ENCODE measurements around the gene VWC2.

VWC2 gene

DNA sequence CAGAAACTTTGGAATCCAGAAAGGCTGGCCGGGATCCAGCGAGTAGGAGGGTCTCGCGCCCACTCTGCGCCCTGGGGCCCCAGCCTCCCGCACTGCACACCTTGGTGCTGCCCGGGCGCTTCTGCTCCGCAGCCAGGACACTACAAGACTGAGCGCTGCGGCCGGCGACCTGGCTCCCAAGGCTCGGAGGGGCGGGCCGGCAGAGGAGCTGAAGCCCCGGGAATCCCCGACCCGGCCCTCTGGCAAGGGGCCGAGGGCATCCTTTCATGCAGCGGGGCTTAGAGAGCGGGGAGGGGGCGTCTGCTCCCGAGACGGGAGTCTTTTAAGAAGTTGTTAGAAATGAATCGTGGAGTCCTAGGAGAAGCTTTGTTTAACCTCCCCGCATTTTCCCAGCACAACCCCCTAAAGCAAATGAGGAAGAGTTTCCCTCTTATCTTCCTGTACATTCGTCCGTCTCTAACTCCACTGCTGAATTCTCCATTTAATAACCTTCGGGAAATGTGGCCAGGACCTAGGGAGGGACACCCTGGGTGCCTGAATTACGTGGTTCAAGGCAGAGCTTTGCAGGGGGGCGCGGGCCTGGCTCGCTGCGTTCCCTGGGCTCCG lies 1.1 kb downstream of the VWC2 start:
- DNase-seq (ENCODE audit: low spot score) = peak; percentile 54
- TF ChIP-seq, protein P1, sequence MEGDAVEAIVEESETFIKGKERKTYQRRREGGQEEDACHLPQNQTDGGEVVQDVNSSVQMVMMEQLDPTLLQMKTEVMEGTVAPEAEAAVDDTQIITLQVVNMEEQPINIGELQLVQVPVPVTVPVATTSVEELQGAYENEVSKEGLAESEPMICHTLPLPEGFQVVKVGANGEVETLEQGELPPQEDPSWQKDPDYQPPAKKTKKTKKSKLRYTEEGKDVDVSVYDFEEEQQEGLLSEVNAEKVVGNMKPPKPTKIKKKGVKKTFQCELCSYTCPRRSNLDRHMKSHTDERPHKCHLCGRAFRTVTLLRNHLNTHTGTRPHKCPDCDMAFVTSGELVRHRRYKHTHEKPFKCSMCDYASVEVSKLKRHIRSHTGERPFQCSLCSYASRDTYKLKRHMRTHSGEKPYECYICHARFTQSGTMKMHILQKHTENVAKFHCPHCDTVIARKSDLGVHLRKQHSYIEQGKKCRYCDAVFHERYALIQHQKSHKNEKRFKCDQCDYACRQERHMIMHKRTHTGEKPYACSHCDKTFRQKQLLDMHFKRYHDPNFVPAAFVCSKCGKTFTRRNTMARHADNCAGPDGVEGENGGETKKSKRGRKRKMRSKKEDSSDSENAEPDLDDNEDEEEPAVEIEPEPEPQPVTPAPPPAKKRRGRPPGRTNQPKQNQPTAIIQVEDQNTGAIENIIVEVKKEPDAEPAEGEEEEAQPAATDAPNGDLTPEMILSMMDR (IDR thresholded peaks at IDR 0.05; ENCODE audit: extremely low read depth, missing control alignments) = no peak

DNA sequence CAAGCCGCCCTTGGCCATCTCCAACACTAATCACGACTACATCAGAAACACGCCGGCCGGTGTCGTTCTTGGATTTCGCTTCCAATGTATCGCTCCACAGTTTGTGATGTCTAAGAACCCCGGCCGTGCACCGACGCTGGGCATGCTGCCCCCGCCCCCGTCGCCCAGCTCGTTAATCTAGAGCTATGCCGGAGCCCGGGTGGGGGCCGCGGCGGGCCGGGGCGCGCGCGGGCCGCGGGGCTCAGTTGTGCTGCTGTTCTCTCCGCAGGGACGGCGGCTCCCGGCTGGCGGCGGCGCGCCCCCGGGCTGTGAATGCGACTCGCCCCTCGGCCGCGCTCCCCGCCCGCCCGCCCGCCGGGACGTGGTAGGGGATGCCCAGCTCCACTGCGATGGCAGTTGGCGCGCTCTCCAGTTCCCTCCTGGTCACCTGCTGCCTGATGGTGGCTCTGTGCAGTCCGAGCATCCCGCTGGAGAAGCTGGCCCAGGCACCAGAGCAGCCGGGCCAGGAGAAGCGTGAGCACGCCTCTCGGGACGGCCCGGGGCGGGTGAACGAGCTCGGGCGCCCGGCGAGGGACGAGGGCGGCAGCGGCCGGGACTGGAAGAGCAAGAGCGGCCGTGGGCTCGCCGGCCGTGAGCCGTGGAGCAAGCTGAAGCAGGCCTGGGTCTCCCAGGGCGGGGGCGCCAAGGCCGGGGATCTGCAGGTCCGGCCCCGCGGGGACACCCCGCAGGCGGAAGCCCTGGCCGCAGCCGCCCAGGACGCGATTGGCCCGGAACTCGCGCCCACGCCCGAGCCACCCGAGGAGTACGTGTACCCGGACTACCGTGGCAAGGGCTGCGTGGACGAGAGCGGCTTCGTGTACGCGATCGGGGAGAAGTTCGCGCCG lies 1.9 kb downstream of the VWC2 start:
- DNase-seq (ENCODE audit: low spot score) = peak; percentile 42
- TF ChIP-seq, protein P1 (IDR thresholded peaks at IDR 0.05; ENCODE audit: extremely low read depth, missing control alignments) = no peak

GRCh38 chr7:49775949-49776443 lies 2.6 kb downstream of the VWC2 start:
- no peak for DNase-seq (ENCODE audit: low spot score)
- TF ChIP-seq, protein P1 (IDR thresholded peaks at IDR 0.05; ENCODE audit: extremely low read depth, missing control alignments) = no peak

GRCh38 chr7:49776994-49777393 lies 3.6 kb downstream of the VWC2 start:
- DNase-seq (ENCODE audit: low spot score) = no peak
- TF ChIP-seq, protein P1 (IDR thresholded peaks at IDR 0.05; ENCODE audit: extremely low read depth, missing control alignments) = no peak

DNA sequence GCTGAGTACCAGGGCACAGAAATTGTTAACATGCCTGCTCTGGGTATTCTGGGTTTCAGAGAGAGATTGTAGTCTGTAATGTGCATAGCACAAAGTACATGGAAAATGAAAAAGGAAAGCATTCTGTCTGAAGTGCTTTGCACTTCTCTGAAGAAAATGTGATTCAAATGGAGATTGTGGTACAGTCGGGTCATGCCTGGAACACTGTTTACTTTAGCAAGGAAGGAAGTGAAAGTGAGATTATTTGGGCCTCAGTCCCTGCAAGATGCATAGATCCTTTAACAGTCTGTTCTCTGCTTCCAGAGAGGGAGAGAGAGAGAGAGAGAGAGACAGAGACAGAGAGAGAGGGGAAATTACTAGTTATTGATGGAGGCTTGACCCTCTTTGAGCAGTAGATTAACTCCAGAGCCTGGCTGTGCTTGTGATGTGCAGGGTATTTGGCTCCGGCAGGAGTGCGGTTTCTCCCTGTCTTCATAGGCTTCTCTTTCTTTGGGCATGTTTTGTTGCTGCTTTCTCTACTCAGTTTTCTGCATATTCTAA lies 5.4 kb downstream of the VWC2 start:
- DNase-seq (ENCODE audit: low spot score) = no peak
- TF ChIP-seq, protein P1 (IDR thresholded peaks at IDR 0.05; ENCODE audit: extremely low read depth, missing control alignments) = no peak

GRCh38 chr7:49780953-49781352 lies 7.5 kb downstream of the VWC2 start:
- DNase-seq (ENCODE audit: low spot score) = no peak
- TF ChIP-seq, protein P1 (IDR thresholded peaks at IDR 0.05; ENCODE audit: extremely low read depth, missing control alignments) = no peak

DNA sequence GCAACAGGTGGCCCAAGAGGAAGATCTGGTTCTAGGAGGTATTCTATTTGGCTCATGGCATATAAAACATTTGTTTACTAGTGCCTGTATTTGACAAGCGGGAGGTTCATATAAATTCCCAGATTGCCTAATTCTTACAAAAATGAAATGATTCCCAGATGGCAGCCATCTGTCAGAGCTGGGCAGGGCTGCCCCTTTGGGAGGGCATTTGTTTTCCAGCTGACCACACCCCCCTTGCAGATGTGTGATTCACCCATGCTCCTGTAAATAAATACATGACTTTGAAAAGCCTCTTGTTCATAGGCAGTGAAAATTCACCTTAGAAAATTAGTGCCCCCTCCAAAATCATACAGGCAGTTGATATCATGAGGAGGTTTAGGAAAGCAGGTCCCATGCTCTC lies 8.6 kb downstream of the VWC2 start:
- no peak for DNase-seq (ENCODE audit: low spot score)
- TF ChIP-seq, protein P1 (IDR thresholded peaks at IDR 0.05; ENCODE audit: extremely low read depth, missing control alignments) = no peak
